Panc1 (cell line): ENCODE measurements around the gene LZTFL1. TPM values are rescaled to one million over a fixed set of nuclear protein-coding genes. Genes with fewer than 3 reads are reported as not detected.
A peak's percentile ranks its signal among the peaks of the same experiment; 100 is the strongest.

Source experiments
- ATAC-seq: fragments of 200-7000 bp; cut with Tn5 transposase; 2 replicates; pipeline ENCODE4 v1.9.1; 2020; ENCODE audit warnings: mild to moderate bottlenecking, moderate library complexity
- BruUV-seq: library from RNA; stranded (reverse); fragments of 400-500 nt; replicated peaks from 2 replicates; lab custom pipeline; 2021; lab: Mats Ljungman, UMichigan
- CTCF ChIA-PET: fragments of 300-600 bp; sonication (Branson Sonifier 250); formaldehyde crosslinking; loops from one replicate; lab custom pipeline; 2022; ENCODE audit warnings: antibody characterized with exemption; lab: Charles Lee
- POLR2A ChIA-PET: fragments of 300-600 bp; sonication (Branson Sonifier 250); formaldehyde crosslinking; loops from one replicate; lab custom pipeline; 2022; ENCODE audit warnings: antibody characterized with exemption; lab: Charles Lee
- DNase-seq: peaks from one replicate; pipeline ENCODE4 v3.0.0-alpha.2; 2010; ENCODE audit warnings: low read depth, low spot score
- H3K27ac ChIP-seq: 2 replicates; pipeline ENCODE4 v1.5.1; 2011; ENCODE audit warnings: mild to moderate bottlenecking, low read length, inconsistent platforms
- H3K27me3 ChIP-seq: fragments of 200-500 bp; sonication (Bioruptor generic); 2 replicates; pipeline ENCODE4 v1.6.0; 2014; ENCODE audit warnings: low read length, inconsistent platforms; ENCODE audit not compliant: control insufficient read depth, insufficient read depth
- H3K36me3 ChIP-seq: fragments of 200-500 bp; sonication (Bioruptor generic); 2 replicates; pipeline ENCODE4 v1.5.1; 2014; ENCODE audit warnings: inconsistent platforms, mild to moderate bottlenecking, low read length, moderate library complexity; ENCODE audit not compliant: control insufficient read depth, insufficient read depth
- H3K4me1 ChIP-seq: 2 replicates; pipeline ENCODE4 v1.5.1; 2011; ENCODE audit warnings: inconsistent platforms, mild to moderate bottlenecking, low read length, moderate library complexity; ENCODE audit not compliant: control insufficient read depth, insufficient read depth
- H3K4me3 ChIP-seq, 2 experiments: 2 replicates each; pipeline ENCODE4 v1.5.1; 2011 to 2012; ENCODE audit warnings: low read depth in 2 of 2, low read length in 2 of 2, mild to moderate bottlenecking in 2 of 2, inconsistent platforms in 1 of 2, moderate library complexity in 1 of 2
- H3K9me3 ChIP-seq: fragments of 200-500 bp; sonication (Bioruptor generic); 2 replicates; pipeline ENCODE4 v1.5.1; 2014; ENCODE audit warnings: low read depth, mild to moderate bottlenecking, inconsistent platforms, low read length, moderate library complexity; ENCODE audit not compliant: control insufficient read depth, insufficient read depth
- CTCF ChIP-seq: fragments of 450-650 bp; IDR thresholded peaks from 2 replicates; pipeline ENCODE4 v1.5.1; 2017; ENCODE audit warnings: mild to moderate bottlenecking
- POLR2AphosphoS5 ChIP-seq: IDR thresholded peaks from 2 replicates; pipeline ENCODE4 v1.6.1; 2012; ENCODE audit warnings: mild to moderate bottlenecking, low read depth, low read length, moderate library complexity
- REST ChIP-seq, 2 experiments: IDR thresholded peaks; 2 replicates each; pipeline ENCODE4 v1.6.1; 2011 to 2012; ENCODE audit warnings: low read depth in 2 of 2, control low read depth in 1 of 2, low read length in 1 of 2, mild to moderate bottlenecking in 1 of 2, moderate library complexity in 1 of 2; ENCODE audit not compliant: insufficient read depth in 1 of 2
- SIN3A ChIP-seq: IDR thresholded peaks from 2 replicates; pipeline ENCODE4 v1.6.1; 2012; ENCODE audit warnings: low read depth, mild to moderate bottlenecking, low read length, moderate library complexity, borderline replicate concordance; ENCODE audit not compliant: insufficient read depth
- TCF7L2 ChIP-seq: IDR thresholded peaks from 2 replicates; pipeline ENCODE4 v1.6.1; 2011; ENCODE audit warnings: mild to moderate bottlenecking, low read depth, low read length, inconsistent platforms
- in situ Hi-C: cut with HindIII; loops from 2 replicates; pipeline ENCODE4 v1.10.0; 2016; ENCODE audit warnings: low sequenced_read_pairs, low pct_unique_long_range_greater_than_20kb
- intact Hi-C: fragments of 100-400 bp; cut with micrococcal nuclease; formaldehyde crosslinking; loops from one replicate; pipeline ENCODE4 v1.10.0; 2022; ENCODE audit not compliant: unreplicated experiment
- total RNA-seq: library from RNA; stranded (reverse); gene quantifications from one replicate; pipeline ENCODE4 v1.2.1, GENCODE V29; 2021; ENCODE audit not compliant: unreplicated experiment

The LZTFL1 gene
- total RNA-seq, 1 experiment from 2014 or later: 12.3 TPM

- in situ Hi-C loops: no loop called here
- intact Hi-C loops: no loop called here
- no TSS peak for BruUV-seq
- ATAC-seq (no peak), DNase-seq (no peak)
- POLR2A ChIA-PET: interaction anchor here (0.5 kb wide), 1 partner anchor 1382 kb away, joined by 3 read pairs; no protein-coding TSS in a partner anchor
- Histone ChIP-seq H3K27me3 (peaks cover 20% of the 10 kb centered on the region), H3K4me1 (peaks cover 7% of the 10 kb centered on the region; the same call in 1 of the 2 replicates), H3K36me3 (no peaks in the 10 kb centered on the region), H3K4me3 (peak overlapping the region; percentile 39; a peak in 2 of 4 replicates), H3K9me3 (no peaks in the 10 kb centered on the region), H3K27ac (no peak overlapping the region)
- CTCF ChIA-PET: interaction anchor here (0.6 kb wide), 1 partner anchor 132 kb away, joined by 10 read pairs; no protein-coding TSS in a partner anchor
- TF ChIP-seq TCF7L2 (no peak), SIN3A (no peak), POLR2AphosphoS5 (no peak), CTCF (no peak), REST (IDR thresholded peaks at IDR 0.05; ENCODE audit: insufficient read depth in 1 of 2, low read depth in 2 of 2, low read length in 1 of 2) (no peak)
Measured at GRCh38 chr3:45796902-45797637, 44.8 kb downstream of the LZTFL1 start.

GRCh38 chr3:45795882-45796765 lies 45.8 kb downstream of the LZTFL1 start, which contains the start of gene SLC6A20:
TSS of gene SLC6A20 (minus strand) at chr3:45796536. CDS start at chr3:45796419, 117 bp downstream.
- in situ Hi-C loops: no loop called here
- CTCF ChIA-PET: no interaction called here
- no peak within 1 kb of the TSS for H3K27ac ChIP-seq

More at GRCh38 chr3:45795882-45796765, 45.8 kb downstream of the LZTFL1 start, which contains the start of gene SLC6A20:
- DNase-seq (no peak), ATAC-seq (peak; percentile 60)
- POLR2A ChIA-PET: no interaction called here
- H3K36me3 ChIP-seq: no peaks in the 10 kb centered on the region
- peaks cover 7% of the 10 kb centered on the region; the same call in 1 of the 2 replicates for H3K4me1 ChIP-seq
- TF ChIP-seq TCF7L2 (no peak), REST (IDR thresholded peaks at IDR 0.05; ENCODE audit: insufficient read depth in 1 of 2, low read depth in 2 of 2, low read length in 1 of 2) (no peak), SIN3A (no peak), POLR2AphosphoS5 (no peak), CTCF (no peak)
- intact Hi-C loops: no loop called here
- no TSS peak for BruUV-seq
- no peaks in the 10 kb centered on the region for H3K9me3 ChIP-seq
- peak within 1 kb of the TSS; percentile 39 for H3K4me3 ChIP-seq
- H3K27me3 ChIP-seq: peaks cover 20% of the 10 kb centered on the region
